GM21515 (cell line): ENCODE data around the gene NEU4.
"Not testable (repeated sequence)": the region's sequence is repeated elsewhere in the genome, so short reads cannot be mapped to it uniquely, and the experiment has no call there.

Experiments used
- ATAC-seq: cut with Tn5 transposase; IDR thresholded peaks from one replicate; pipeline ENCODE4 v1.9.1; 2021; ENCODE audit not compliant: unreplicated experiment

NEU4 gene

GRCh38 chr2:241833101-241833663 lies 24.2 kb downstream of the NEU4 start:
- no peak for ATAC-seq

GRCh38 chr2:241833756-241834526 lies 24.9 kb downstream of the NEU4 start:
- ATAC-seq, result not testable (repeated sequence)

- ATAC-seq, result no peak
Observed at GRCh38 chr2:241834527-241835210, 25.7 kb downstream of the NEU4 start.

- ATAC-seq, result no peak
Observed at GRCh38 chr2:241835611-241836010, 26.6 kb downstream of the NEU4 start.

GRCh38 chr2:241836292-241836691 lies 27.3 kb downstream of the NEU4 start:
- no peak for ATAC-seq

- ATAC-seq, result no peak
Observed at GRCh38 chr2:241837197-241837965, 28.4 kb downstream of the NEU4 start.

- no peak for ATAC-seq
Observed at GRCh38 chr2:241841181-241842066, 32.4 kb downstream of the NEU4 start.

GRCh38 chr2:241842067-241842415 lies 33.0 kb downstream of the NEU4 start:
- no peak for ATAC-seq

- ATAC-seq, result peak; percentile 52
Observed at GRCh38 chr2:241842620-241843211, 33.7 kb downstream of the NEU4 start.

GRCh38 chr2:241843321-241844065 lies 34.5 kb downstream of the NEU4 start:
- ATAC-seq, result no peak

GRCh38 chr2:241844066-241844728 lies 35.2 kb downstream of the NEU4 start:
- ATAC-seq, result no peak

GRCh38 chr2:241844831-241845578 lies 36.0 kb downstream of the NEU4 start:
- ATAC-seq, result no peak

GRCh38 chr2:241846406-241846805 lies 37.4 kb downstream of the NEU4 start:
- ATAC-seq, result no peak

GRCh38 chr2:241848761-241849615 lies 40.0 kb downstream of the NEU4 start:
- no peak for ATAC-seq

- ATAC-seq, result no peak
Observed at GRCh38 chr2:241849616-241850543, 40.9 kb downstream of the NEU4 start.
